GM10248 (cell line): ENCODE measurements around the gene KIRREL3.

ENCODE experiments used
- CTCF ChIA-PET: fragments of 300-600 bp; sonication (Branson Sonifier 250); formaldehyde crosslinking; extraction: SDS; loops from one replicate; lab custom pipeline; 2021; ENCODE audit warnings: antibody characterized with exemption; lab: Yijun Ruan, JAX
- POLR2A ChIA-PET: fragments of 350-650 bp; sonication (Branson Sonifier 250); formaldehyde crosslinking; extraction: SDS; loops from one replicate; lab custom pipeline; 2020; ENCODE audit warnings: antibody characterized with exemption; lab: Yijun Ruan, JAX
- DNase-seq: peaks from one replicate; pipeline ENCODE4 v3.0.0; 2012; ENCODE audit errors: extremely low spot score
- CTCF ChIP-seq: IDR thresholded peaks from 2 replicates; pipeline ENCODE4 v1.5.1; 2012; ENCODE audit warnings: mild to moderate bottlenecking, low read depth; ENCODE audit errors: extremely low read depth, missing control alignments, control extremely low read depth

KIRREL3 gene

GRCh38 chr11:127037596-127037995 is 37.0 kb upstream of the KIRREL3 start:
- no peak for TF ChIP-seq CTCF
- no peak for DNase-seq
- ChIA-PET CTCF (interaction anchor here (1.0 kb wide), 1 partner anchor 23 kb away, joined by 3 read pairs; no protein-coding TSS in a partner anchor), POLR2A (no interaction called here)

DNA sequence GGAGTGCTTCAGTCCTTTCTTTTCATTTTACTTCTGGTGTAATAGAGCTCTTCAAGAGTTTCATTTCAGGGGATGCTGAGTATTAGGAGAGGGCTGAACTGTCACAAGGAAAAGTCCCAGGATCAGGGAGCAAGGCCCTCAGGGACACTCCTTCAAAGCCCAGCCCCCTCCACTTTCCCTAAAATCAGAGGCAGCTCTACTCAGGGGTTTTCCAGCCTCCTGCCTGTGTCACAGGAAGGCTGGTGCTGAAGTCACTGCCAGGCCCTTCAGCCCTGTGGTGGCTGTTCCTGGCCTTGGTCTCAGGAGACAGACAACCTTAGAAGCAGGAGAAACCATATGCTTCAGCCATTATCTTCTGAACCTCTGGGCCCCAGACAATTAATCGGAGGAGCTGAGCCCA is 36.4 kb upstream of the KIRREL3 start:
- no peak for TF ChIP-seq CTCF
- CTCF ChIA-PET: no interaction called here
- POLR2A ChIA-PET: no interaction called here
- no peak for DNase-seq

DNA sequence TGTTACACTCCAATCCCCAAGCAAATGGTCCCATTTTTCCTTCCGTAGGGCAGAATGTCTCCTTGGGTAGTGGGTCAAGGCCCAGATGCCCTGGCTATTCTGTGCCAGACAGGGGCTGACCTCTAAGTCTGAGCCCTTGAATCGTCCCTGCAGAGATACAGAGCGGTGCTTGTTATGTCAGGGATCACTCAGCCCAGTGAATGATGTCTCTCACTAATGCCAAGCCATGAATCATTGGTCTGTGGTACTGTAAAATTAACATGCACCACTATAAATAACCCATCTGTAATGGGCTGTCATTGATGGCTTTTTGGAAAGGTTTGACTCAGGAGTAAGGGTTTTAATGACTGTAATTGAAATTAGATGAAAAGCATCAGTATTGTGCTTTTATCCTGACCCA is 35.3 kb upstream of the KIRREL3 start:
- ChIA-PET POLR2A (no interaction called here), CTCF (no interaction called here)
- TF ChIP-seq CTCF: no peak
- DNase-seq: no peak

GRCh38 chr11:127034973-127035372 is 34.4 kb upstream of the KIRREL3 start:
- POLR2A ChIA-PET: no interaction called here
- no peak for TF ChIP-seq CTCF
- no peak for DNase-seq
- CTCF ChIA-PET: no interaction called here

DNA sequence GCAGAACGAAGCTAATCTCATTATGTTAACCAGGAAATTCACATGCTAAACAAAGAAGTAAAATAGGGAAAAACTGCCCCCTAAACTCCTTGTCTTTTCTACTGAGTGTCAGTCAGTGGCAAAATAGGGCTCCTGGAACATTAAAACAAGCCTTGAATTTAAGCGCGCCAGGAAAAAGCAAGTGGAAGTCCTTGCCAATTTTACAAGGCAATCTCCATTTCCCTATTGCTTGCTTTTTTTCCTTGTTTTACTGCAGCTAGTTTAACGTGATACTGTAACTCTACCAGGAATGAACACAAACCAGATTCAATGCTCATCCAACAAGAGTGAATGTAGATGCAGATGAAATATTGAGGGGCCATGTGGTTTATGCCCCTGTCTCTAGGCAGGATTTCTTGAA is 28.1 kb upstream of the KIRREL3 start:
- TF ChIP-seq CTCF: no peak
- ChIA-PET CTCF (no interaction called here), POLR2A (no interaction called here)
- no peak for DNase-seq

GRCh38 chr11:127027789-127028188 is 27.2 kb upstream of the KIRREL3 start:
- ChIA-PET CTCF (interaction anchor here (0.9 kb wide), 1 partner anchor 17 kb away, joined by 3 read pairs; no protein-coding TSS in a partner anchor), POLR2A (no interaction called here)
- DNase-seq: no peak
- no peak for TF ChIP-seq CTCF

DNA sequence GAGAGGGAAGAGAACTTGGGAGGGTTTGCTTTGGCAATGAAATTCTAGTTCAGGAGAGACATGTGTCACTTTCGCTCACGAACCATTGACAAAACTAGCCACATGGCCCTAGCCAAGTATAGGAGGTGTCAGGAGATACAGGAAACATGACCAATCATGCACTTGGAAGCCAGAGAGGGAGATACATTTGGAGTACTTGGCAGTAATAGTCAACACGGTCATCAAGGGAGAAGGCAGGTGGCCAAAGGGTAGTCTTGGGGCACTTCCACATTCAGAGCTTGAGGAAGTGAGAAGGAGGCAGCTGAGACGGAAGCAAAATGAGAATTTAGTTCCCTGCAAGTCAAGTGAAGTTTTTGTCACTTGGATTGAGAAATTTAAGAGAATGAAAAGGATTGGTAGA is 26.4 kb upstream of the KIRREL3 start:
- no peak for TF ChIP-seq CTCF
- ChIA-PET POLR2A (no interaction called here), CTCF (interaction anchor here (0.9 kb wide), 1 partner anchor 16 kb away, joined by 3 read pairs; no protein-coding TSS in a partner anchor)
- no peak for DNase-seq
